Thyroid gland (tissue), 4 donors: ENCODE results near the gene PRAMEF1.
"Not testable (repeated sequence)": the region's sequence is repeated elsewhere in the genome, so short reads cannot be mapped to it uniquely, and the experiment has no call there.

Experiments used
- POLR2A ChIP-seq, 2 donors: fragments of 450-650 bp; IDR thresholded peaks; one replicate each; pipeline ENCODE4 v1.6.1; 2017; ENCODE audit warnings: antibody characterized with exemption in 2 of 2, mild to moderate bottlenecking in 2 of 2, moderate library complexity in 1 of 2
- TF ChIP-seq, protein P1 (sequence below), 6 experiments: fragments of 200-600 bp in 3 of 6; fragments of 450-650 bp in 3 of 6; sonication (generic) in 3 of 6; IDR thresholded peaks; one replicate each; pipeline ENCODE4 v1.5.1; 2016 to 2019; ENCODE audit warnings: antibody characterized with exemption in 6 of 6, mild to moderate bottlenecking in 2 of 6, inconsistent platforms in 1 of 6, moderate library complexity in 1 of 6

DNA sequence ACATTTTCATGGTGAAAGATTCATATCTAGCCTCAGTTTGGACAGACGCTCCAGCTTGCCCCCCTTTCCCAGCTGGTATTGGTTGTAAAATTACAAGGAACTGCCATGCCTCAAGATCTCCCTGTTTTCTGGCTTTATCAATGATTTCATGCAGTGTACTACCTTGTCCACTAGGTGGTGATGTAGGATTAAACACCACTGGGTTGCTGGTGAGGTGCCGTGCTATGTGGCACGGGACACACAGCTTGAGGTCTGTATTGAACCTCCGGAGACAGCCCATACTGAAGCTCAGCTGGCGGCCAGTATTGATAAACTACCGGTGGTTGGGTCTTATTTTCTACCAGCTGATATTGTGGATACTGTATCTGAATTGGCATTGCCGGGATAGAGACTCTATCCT lies 7.4 kb upstream of the PRAMEF1 start:
- TF ChIP-seq POLR2A (IDR thresholded peaks at IDR 0.05), result not testable (repeated sequence)
- TF ChIP-seq, protein P1, sequence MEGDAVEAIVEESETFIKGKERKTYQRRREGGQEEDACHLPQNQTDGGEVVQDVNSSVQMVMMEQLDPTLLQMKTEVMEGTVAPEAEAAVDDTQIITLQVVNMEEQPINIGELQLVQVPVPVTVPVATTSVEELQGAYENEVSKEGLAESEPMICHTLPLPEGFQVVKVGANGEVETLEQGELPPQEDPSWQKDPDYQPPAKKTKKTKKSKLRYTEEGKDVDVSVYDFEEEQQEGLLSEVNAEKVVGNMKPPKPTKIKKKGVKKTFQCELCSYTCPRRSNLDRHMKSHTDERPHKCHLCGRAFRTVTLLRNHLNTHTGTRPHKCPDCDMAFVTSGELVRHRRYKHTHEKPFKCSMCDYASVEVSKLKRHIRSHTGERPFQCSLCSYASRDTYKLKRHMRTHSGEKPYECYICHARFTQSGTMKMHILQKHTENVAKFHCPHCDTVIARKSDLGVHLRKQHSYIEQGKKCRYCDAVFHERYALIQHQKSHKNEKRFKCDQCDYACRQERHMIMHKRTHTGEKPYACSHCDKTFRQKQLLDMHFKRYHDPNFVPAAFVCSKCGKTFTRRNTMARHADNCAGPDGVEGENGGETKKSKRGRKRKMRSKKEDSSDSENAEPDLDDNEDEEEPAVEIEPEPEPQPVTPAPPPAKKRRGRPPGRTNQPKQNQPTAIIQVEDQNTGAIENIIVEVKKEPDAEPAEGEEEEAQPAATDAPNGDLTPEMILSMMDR (IDR thresholded peaks at IDR 0.05), result peak in 3 of 6 experiments; percentile 31 to 37 (median 33)
